GM12873 (cell line): Measurements from ENCODE around the gene MRPL53.
A peak's percentile ranks its signal among the peaks of the same experiment; 100 is the strongest.

Source experiments
- CTCF ChIP-seq: IDR thresholded peaks from 2 replicates; pipeline ENCODE4 v1.5.1; 2012; ENCODE audit warnings: low read depth, mild to moderate bottlenecking, moderate library complexity, low read length, control low read depth; ENCODE audit not compliant: insufficient read depth; ENCODE audit errors: missing control alignments

The MRPL53 gene

GRCh38 chr2:74504591-74504990 lies 32.1 kb upstream of the MRPL53 start:
- no peak for TF ChIP-seq CTCF

DNA sequence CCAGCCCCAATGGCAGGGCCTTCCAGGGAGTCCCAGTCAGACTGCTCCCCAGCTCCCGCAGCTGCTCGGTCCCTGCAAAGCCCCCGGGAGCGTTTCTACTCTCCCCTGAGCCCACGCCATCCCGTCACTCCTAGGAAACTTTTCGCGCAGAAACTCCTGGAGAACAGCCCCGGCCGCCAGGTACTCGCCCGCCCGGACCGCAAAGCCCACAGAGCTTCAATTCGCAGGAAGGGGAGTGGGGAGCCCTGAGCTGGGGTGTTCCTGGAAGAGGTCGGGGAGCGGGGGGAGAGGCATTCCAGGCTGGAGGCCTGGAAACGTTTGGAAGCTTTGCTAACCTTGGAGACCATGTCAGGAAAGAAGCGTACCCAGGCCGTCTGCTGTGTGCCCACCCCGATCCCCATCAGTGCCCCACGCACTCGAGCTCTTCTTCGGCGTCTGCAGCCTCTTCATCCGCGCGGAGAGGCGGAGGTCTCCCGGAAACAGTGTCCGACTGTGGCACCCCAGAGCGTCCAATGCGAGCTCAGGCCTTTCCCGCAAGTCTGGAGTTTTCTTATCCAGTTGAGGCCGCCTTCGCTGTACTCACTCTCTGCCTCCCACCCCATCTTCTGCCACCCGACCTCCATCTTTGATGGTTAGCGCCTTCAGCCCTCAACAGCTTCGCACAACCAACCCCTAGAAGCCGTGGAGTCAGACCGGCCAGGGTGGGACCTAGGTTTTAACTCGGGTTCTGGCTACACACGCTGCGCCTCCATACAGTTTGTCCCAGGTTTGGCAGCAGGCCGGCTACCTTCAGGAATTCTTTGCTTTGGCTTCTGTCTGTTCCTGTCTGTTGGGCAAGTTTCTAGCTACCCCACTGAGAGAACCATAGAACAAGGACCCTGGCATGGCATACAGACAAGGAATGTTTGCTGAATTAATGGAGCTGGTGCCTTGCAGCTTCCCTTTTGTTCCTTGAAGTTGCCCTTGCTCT lies 31.3 kb upstream of the MRPL53 start:
- no peak for TF ChIP-seq CTCF

DNA sequence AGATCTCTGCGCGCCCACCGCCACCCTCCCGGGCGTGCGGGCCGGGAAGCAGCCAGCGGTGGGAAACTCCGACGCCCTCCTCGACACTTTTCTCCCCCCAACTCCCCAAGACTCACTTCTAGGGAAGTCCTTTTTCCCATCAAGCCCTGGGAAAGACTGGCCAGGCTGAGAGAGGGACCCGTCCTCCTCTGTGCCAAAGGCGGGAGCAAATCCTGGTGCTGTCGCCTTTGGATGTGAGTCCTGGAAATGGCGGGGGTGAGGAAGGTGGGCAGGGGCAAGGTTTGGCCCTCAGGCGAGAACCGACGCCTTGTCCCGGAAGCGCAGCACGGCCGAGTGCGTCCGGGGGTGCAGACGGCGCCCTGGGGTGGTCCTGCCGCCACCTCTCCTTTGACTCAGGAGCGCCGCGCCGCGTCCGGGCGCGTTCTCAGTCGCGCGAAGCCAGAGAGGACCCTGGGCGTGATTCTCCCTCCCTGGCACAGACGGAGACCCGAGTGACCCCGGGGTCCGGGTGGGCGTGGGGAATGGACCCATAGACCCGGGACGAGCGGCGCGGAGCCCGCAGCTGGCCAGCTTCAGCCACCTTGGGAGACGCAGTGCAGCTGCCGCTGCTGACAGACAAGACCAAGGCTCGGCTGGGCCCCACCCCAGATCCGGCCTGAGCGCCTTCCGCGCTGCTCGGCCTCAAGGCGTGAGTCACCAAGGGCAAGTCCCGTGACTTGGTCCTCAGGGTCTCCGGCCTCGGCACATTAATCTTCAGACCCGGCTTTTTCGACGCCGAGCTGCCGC lies 30.4 kb upstream of the MRPL53 start:
- TF ChIP-seq CTCF, result peak; percentile 54

DNA sequence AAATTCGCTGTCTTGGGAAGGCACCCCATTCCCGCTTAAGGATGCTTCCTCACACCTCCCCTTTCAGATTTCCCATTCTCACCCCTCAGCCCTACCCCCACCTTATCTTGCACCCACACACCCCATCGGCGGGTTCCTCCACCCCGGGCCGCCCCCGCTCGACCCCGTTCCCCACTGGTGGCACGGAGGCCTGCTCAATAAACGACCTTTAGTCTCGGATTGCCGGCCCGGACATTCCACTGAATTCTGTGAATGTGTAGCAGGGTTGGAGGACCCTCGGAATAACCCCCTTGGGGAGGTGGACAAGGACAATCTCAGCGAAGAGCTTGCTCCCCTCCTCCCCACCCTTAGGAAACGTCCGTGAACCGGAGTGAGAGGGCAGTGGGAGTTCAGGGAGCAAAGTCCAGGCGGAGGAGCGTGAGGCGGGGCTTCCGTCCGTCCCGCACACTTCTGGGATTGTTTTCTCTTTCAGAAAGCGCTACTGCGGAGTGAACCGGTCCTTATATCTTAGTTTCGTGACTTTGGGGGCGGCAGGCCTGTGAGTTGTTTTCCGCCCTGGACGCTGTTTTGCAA lies 29.8 kb upstream of the MRPL53 start:
- no peak for TF ChIP-seq CTCF

DNA sequence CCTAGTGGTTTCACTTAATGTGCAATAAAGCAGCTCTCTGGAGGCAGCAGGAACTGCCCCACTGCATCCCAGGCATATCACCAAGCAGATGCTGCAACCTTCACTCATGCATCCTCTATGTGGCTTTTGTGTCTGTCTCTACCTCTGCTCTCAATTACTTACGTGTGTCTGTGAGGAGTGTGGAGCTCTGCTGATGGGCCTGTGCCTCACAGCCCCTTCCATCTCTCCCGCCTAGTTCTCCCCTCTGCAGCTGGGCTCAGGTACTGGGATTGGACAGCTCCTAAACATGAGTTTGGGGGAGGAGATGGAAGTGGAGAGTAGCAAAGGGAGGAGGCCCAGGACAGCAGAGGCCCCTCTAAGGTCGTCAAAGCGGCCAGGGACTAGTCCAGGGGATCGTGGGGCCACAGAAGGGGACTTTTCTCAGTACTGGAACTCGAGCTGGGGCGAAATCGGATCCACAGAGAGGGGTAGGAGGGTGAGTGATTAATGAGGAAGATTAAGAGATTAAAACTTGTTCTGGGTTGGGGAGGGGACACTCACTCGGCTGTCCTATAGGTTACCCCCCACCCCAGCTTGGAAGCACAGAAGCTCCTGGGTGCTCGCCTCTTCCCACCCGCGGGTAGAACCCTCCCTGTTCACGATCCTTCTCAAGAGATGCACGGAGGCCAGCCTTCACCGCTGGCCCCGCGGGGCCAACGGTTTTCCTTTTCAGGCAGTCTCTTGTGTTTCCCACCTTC lies 29.0 kb upstream of the MRPL53 start:
- TF ChIP-seq CTCF, result no peak

DNA sequence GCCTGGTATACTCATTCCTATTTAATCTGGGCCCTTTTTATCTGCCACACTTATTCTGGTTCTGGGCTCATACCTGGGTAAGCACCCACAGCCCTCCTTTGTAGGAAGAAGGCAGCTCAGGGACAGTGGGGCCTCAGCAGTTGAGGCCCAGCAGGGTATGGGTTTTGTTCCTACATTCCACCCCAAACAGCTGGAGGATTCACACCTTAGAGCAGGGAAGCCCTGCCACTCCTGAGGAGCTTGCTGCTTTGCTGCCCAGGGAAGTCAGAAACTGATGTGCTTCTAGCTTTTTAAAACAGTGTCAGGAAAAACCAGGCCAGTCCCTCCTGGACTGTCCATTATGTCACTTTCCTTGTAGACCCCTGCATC lies 28.1 kb upstream of the MRPL53 start:
- TF ChIP-seq CTCF, result no peak
